ENCODE measurements around the gene SLC7A4. TPM values are rescaled to one million over a fixed set of nuclear protein-coding genes. Genes with fewer than 3 reads are reported as not detected.

The SLC7A4 gene
- polyA plus RNA-seq, 4 donors = 0.27 to 40.2 (median 2.3) TPM; not detected in 1

GRCh38 chr22:21029486-21030025 is 2.8 kb downstream of the SLC7A4 start:
- H3K27ac ChIP-seq (ENCODE audit: low read depth in 1 of 3, low read length in 2 of 3) = no peak overlapping the region
- peaks cover 0 to 30% (median 0%) of the 10 kb centered on the region in 3 donors for H3K36me3 ChIP-seq (ENCODE audit: control insufficient read depth in 3 of 3, insufficient read depth in 2 of 3, low read depth in 1 of 3, low read length in 3 of 3)
- no peak overlapping the region for H3K4me3 ChIP-seq (ENCODE audit: low read depth in 1 of 3, low read length in 3 of 3)
- H3K27me3 ChIP-seq (ENCODE audit: control insufficient read depth in 3 of 3, insufficient read depth in 3 of 3, low read length in 3 of 3) = peaks cover 0 to 3% (median 0%) of the 10 kb centered on the region in 3 donors
- FAIRE-seq = no peak
- no peaks in the 10 kb centered on the region for H3K9me3 ChIP-seq (ENCODE audit: control insufficient read depth in 2 of 2, insufficient read depth in 1 of 2, low read depth in 1 of 2, low read length in 1 of 2)
- H3K4me1 ChIP-seq (ENCODE audit: control insufficient read depth in 3 of 3, insufficient read depth in 2 of 3, low read depth in 1 of 3, low read length in 2 of 3) = peaks cover 0 to 23% (median 0%) of the 10 kb centered on the region in 3 donors
- WGBS, 3 donors = 74 to 87% (median 82%) methylated on average over 12 of the region's 12 CpGs
- DNase-seq = no peak

- WGBS, 3 donors = 87 to 89% (median 88%) methylated on average over 13 of the region's 13 CpGs
- H3K4me3 ChIP-seq (ENCODE audit: low read depth in 1 of 3, low read length in 3 of 3) = no peak overlapping the region
- no peaks in the 10 kb centered on the region for H3K9me3 ChIP-seq (ENCODE audit: control insufficient read depth in 2 of 2, insufficient read depth in 1 of 2, low read depth in 1 of 2, low read length in 1 of 2)
- H3K27me3 ChIP-seq (ENCODE audit: control insufficient read depth in 3 of 3, insufficient read depth in 3 of 3, low read length in 3 of 3) = peaks cover 0 to 3% (median 0%) of the 10 kb centered on the region in 3 donors
- FAIRE-seq (no peak), DNase-seq (no peak)
- peaks cover 0 to 23% (median 0%) of the 10 kb centered on the region in 3 donors for H3K4me1 ChIP-seq (ENCODE audit: control insufficient read depth in 3 of 3, insufficient read depth in 2 of 3, low read depth in 1 of 3, low read length in 2 of 3)
- peaks cover 0 to 30% (median 0%) of the 10 kb centered on the region in 3 donors for H3K36me3 ChIP-seq (ENCODE audit: control insufficient read depth in 3 of 3, insufficient read depth in 2 of 3, low read depth in 1 of 3, low read length in 3 of 3)
- H3K27ac ChIP-seq (ENCODE audit: low read depth in 1 of 3, low read length in 2 of 3) = no peak overlapping the region
Measured at GRCh38 chr22:21028277-21029251, 3.8 kb downstream of the SLC7A4 start.

GRCh38 chr22:21026783-21027692 is 5.3 kb downstream of the SLC7A4 start:
- Histone ChIP-seq H3K27ac (ENCODE audit: low read depth in 1 of 3, low read length in 2 of 3) (no peak overlapping the region), H3K36me3 (ENCODE audit: control insufficient read depth in 3 of 3, insufficient read depth in 2 of 3, low read depth in 1 of 3, low read length in 3 of 3) (peaks cover 0 to 30% (median 0%) of the 10 kb centered on the region in 3 donors), H3K9me3 (ENCODE audit: control insufficient read depth in 2 of 2, insufficient read depth in 1 of 2, low read depth in 1 of 2, low read length in 1 of 2) (no peaks in the 10 kb centered on the region), H3K4me1 (ENCODE audit: control insufficient read depth in 3 of 3, insufficient read depth in 2 of 3, low read depth in 1 of 3, low read length in 2 of 3) (peaks cover 0 to 12% (median 0%) of the 10 kb centered on the region in 3 donors), H3K27me3 (ENCODE audit: control insufficient read depth in 3 of 3, insufficient read depth in 3 of 3, low read length in 3 of 3) (peaks cover 0 to 3% (median 0%) of the 10 kb centered on the region in 3 donors), H3K4me3 (ENCODE audit: low read depth in 1 of 3, low read length in 3 of 3) (no peak overlapping the region)
- WGBS, 3 donors = 65 to 79% (median 79%) methylated on average over 14 of the region's 14 CpGs
- FAIRE-seq (no peak), DNase-seq (no peak)

- no peaks in the 10 kb centered on the region for H3K9me3 ChIP-seq (ENCODE audit: control insufficient read depth in 2 of 2, insufficient read depth in 1 of 2, low read depth in 1 of 2, low read length in 1 of 2)
- no peak overlapping the region for H3K4me3 ChIP-seq (ENCODE audit: low read depth in 1 of 3, low read length in 3 of 3)
- peaks cover 0 to 30% (median 0%) of the 10 kb centered on the region in 3 donors for H3K36me3 ChIP-seq (ENCODE audit: control insufficient read depth in 3 of 3, insufficient read depth in 2 of 3, low read depth in 1 of 3, low read length in 3 of 3)
- H3K27ac ChIP-seq (ENCODE audit: low read depth in 1 of 3, low read length in 2 of 3) = no peak overlapping the region
- no peaks in the 10 kb centered on the region for H3K27me3 ChIP-seq (ENCODE audit: control insufficient read depth in 3 of 3, insufficient read depth in 3 of 3, low read length in 3 of 3)
- peaks cover 0 to 5% (median 0%) of the 10 kb centered on the region in 3 donors for H3K4me1 ChIP-seq (ENCODE audit: control insufficient read depth in 3 of 3, insufficient read depth in 2 of 3, low read depth in 1 of 3, low read length in 2 of 3)
- no peak for FAIRE-seq
- WGBS, 3 donors = 78 to 88% (median 84%) methylated on average over 27 of the region's 27 CpGs
- DNase-seq = no peak
Measured at GRCh38 chr22:21025763-21026755, 6.3 kb downstream of the SLC7A4 start.

GRCh38 chr22:21025266-21025665 is 7.1 kb downstream of the SLC7A4 start:
- Histone ChIP-seq H3K27ac (ENCODE audit: low read depth in 1 of 3, low read length in 2 of 3) (no peak overlapping the region), H3K4me1 (ENCODE audit: control insufficient read depth in 3 of 3, insufficient read depth in 2 of 3, low read depth in 1 of 3, low read length in 2 of 3) (no peaks in the 10 kb centered on the region), H3K4me3 (ENCODE audit: low read depth in 1 of 3, low read length in 3 of 3) (no peak overlapping the region), H3K36me3 (ENCODE audit: control insufficient read depth in 3 of 3, insufficient read depth in 2 of 3, low read depth in 1 of 3, low read length in 3 of 3) (peaks cover 0 to 24% (median 0%) of the 10 kb centered on the region in 3 donors), H3K9me3 (ENCODE audit: control insufficient read depth in 2 of 2, insufficient read depth in 1 of 2, low read depth in 1 of 2, low read length in 1 of 2) (no peaks in the 10 kb centered on the region), H3K27me3 (ENCODE audit: control insufficient read depth in 3 of 3, insufficient read depth in 3 of 3, low read length in 3 of 3) (no peaks in the 10 kb centered on the region)
- WGBS, 3 donors = 49 to 64% (median 60%) methylated on average over 8 of the region's 8 CpGs
- FAIRE-seq (no peak), DNase-seq (no peak)

- H3K27me3 ChIP-seq (ENCODE audit: control insufficient read depth in 3 of 3, insufficient read depth in 3 of 3, low read length in 3 of 3) = no peaks in the 10 kb centered on the region
- H3K4me3 ChIP-seq (ENCODE audit: low read depth in 1 of 3, low read length in 3 of 3) = no peak overlapping the region
- 72 to 78% (median 73%) methylated on average over 13 of the region's 13 CpGs for WGBS, 3 donors
- H3K4me1 ChIP-seq (ENCODE audit: control insufficient read depth in 3 of 3, insufficient read depth in 2 of 3, low read depth in 1 of 3, low read length in 2 of 3) = no peaks in the 10 kb centered on the region
- no peaks in the 10 kb centered on the region for H3K9me3 ChIP-seq (ENCODE audit: control insufficient read depth in 2 of 2, insufficient read depth in 1 of 2, low read depth in 1 of 2, low read length in 1 of 2)
- H3K36me3 ChIP-seq (ENCODE audit: control insufficient read depth in 3 of 3, insufficient read depth in 2 of 3, low read depth in 1 of 3, low read length in 3 of 3) = peaks cover 0 to 2% (median 0%) of the 10 kb centered on the region in 3 donors
- FAIRE-seq = no peak
- no peak overlapping the region for H3K27ac ChIP-seq (ENCODE audit: low read depth in 1 of 3, low read length in 2 of 3)
- no peak for DNase-seq
Measured at GRCh38 chr22:21022955-21023614, 9.3 kb downstream of the SLC7A4 start.

- Histone ChIP-seq H3K4me1 (ENCODE audit: control insufficient read depth in 3 of 3, insufficient read depth in 2 of 3, low read depth in 1 of 3, low read length in 2 of 3) (no peaks in the 10 kb centered on the region), H3K4me3 (ENCODE audit: low read depth in 1 of 3, low read length in 3 of 3) (no peak overlapping the region), H3K27me3 (ENCODE audit: control insufficient read depth in 3 of 3, insufficient read depth in 3 of 3, low read length in 3 of 3) (no peaks in the 10 kb centered on the region), H3K9me3 (ENCODE audit: control insufficient read depth in 2 of 2, insufficient read depth in 1 of 2, low read depth in 1 of 2, low read length in 1 of 2) (no peaks in the 10 kb centered on the region), H3K27ac (ENCODE audit: low read depth in 1 of 3, low read length in 2 of 3) (no peak overlapping the region), H3K36me3 (ENCODE audit: control insufficient read depth in 3 of 3, insufficient read depth in 2 of 3, low read depth in 1 of 3, low read length in 3 of 3) (no peaks in the 10 kb centered on the region)
- WGBS, 3 donors = 70 to 83% (median 78%) methylated on average over 10 of the region's 10 CpGs
- DNase-seq (no peak), FAIRE-seq (no peak)
Measured at GRCh38 chr22:21022507-21022906, 9.9 kb downstream of the SLC7A4 start.

All from small intestine (tissue), 7 donors.